Measurements from ENCODE around the gene OR10H3. TPM values are rescaled to one million over a fixed set of nuclear protein-coding genes. Genes with fewer than 3 reads are reported as not detected.

Gene OR10H3
- polyA plus RNA-seq (not detected in 3 replicates), polyA minus RNA-seq (not detected in 3 replicates)
- not detected for polyA plus RNA-seq (2011; ENCODE audit: low read depth)
- polyA plus RNA-seq (2011; cell fraction: cytosol; rRNA removed) = not detected in 2 replicates
- not detected in 2 replicates for polyA plus RNA-seq (2011; cell fraction: nucleus; rRNA removed)
- not detected in 2 replicates for polyA plus RNA-seq (2012; ENCODE audit: low replicate concordance)
- not detected for polyA minus RNA-seq (2011; cell fraction: cytosol; rRNA and poly(A)+ RNA removed)
- polyA minus RNA-seq (2011; cell fraction: nucleus; rRNA and poly(A)+ RNA removed) = not detected in 2 replicates

- H2AFZ ChIP-seq (ENCODE audit: control insufficient read depth, low read length) = no peak within 1 kb of the TSS
- no peak within 1 kb of the TSS for H3K9ac ChIP-seq (ENCODE audit: control insufficient read depth, extremely low read depth, insufficient read depth, low read length)
- dilution Hi-C loops (cut with MboI; ENCODE audit: extremely low pct_ligation_motif_present, low sequenced_read_pairs) = no loop called here
- no peak within 1 kb of the TSS for H3K4me3 ChIP-seq (ENCODE audit: control insufficient read depth in 2 of 3, extremely low read depth in 1 of 3, insufficient read depth in 2 of 3, low read depth in 1 of 3, low read length in 3 of 3)
- H3K27ac ChIP-seq (ENCODE audit: control insufficient read depth, insufficient read depth, low read length) = no peak within 1 kb of the TSS
- no peaks in the 10 kb centered on the region for H3K9me1 ChIP-seq (ENCODE audit: control insufficient read depth, extremely low read depth, insufficient read depth, low read length)
- H3K79me2 ChIP-seq (ENCODE audit: control insufficient read depth, insufficient read depth, low read length) = no peaks in the 10 kb centered on the region
- no peak for FAIRE-seq
- no peaks in the 10 kb centered on the region for H3K9me3 ChIP-seq (ENCODE audit: control insufficient read depth, low read depth, low read length)
- H3K4me2 ChIP-seq (ENCODE audit: control insufficient read depth, extremely low read depth, insufficient read depth, low read depth, low read length) = no peak within 1 kb of the TSS
- H3K27me3 ChIP-seq (ENCODE audit: control insufficient read depth, extremely low read depth, insufficient read depth, low read length) = no peaks in the 10 kb centered on the region
- no peaks in the 10 kb centered on the region for H3K4me1 ChIP-seq (ENCODE audit: control insufficient read depth, extremely low read depth, insufficient read depth, low read length)
- no peaks in the 10 kb centered on the region for H3K36me3 ChIP-seq (ENCODE audit: control insufficient read depth in 2 of 2, extremely low read depth in 1 of 2, insufficient read depth in 2 of 2, low read length in 2 of 2)
- no peaks in the 10 kb centered on the region for H4K20me1 ChIP-seq (ENCODE audit: control insufficient read depth, extremely low read depth, insufficient read depth, low read length)
- no peak for DNase-seq (ENCODE audit: low read depth, low spot score)
- TF ChIP-seq EZH2 (IDR thresholded peaks at IDR 0.05; ENCODE audit: low read length) = no peak
- no peak for TF ChIP-seq CTCF (optimal IDR thresholded peaks at IDR 0.05 in 1 of 3, IDR thresholded peaks at IDR 0.05 in 1 of 3, conservative IDR thresholded peaks at IDR 0.05 in 1 of 3; ENCODE audit: extremely low read depth in 1 of 3, insufficient read depth in 2 of 3, low read length in 3 of 3)
Measured at GRCh38 chr19:15737722-15738121, at the start of gene OR10H3. OR10H3 (plus strand) TSS chr19:15737985; CDS start chr19:15741393, 3,408 bp downstream.

- dilution Hi-C loops (cut with MboI; ENCODE audit: extremely low pct_ligation_motif_present, low sequenced_read_pairs) = no loop called here
Measured at GRCh38 chr19:15696654-15697194, 41.1 kb upstream of the OR10H3 start.

More at GRCh38 chr19:15696654-15697194, 41.1 kb upstream of the OR10H3 start:
- H3K27me3 ChIP-seq (ENCODE audit: control insufficient read depth, extremely low read depth, insufficient read depth, low read length) = no peaks in the 10 kb centered on the region
- H3K79me2 ChIP-seq (ENCODE audit: control insufficient read depth, insufficient read depth, low read length) = no peaks in the 10 kb centered on the region
- H3K36me3 ChIP-seq (ENCODE audit: control insufficient read depth in 2 of 2, extremely low read depth in 1 of 2, insufficient read depth in 2 of 2, low read length in 2 of 2) = no peaks in the 10 kb centered on the region
- TF ChIP-seq EZH2 (IDR thresholded peaks at IDR 0.05; ENCODE audit: low read length) = no peak
- no peaks in the 10 kb centered on the region for H3K9me1 ChIP-seq (ENCODE audit: control insufficient read depth, extremely low read depth, insufficient read depth, low read length)
- H4K20me1 ChIP-seq (ENCODE audit: control insufficient read depth, extremely low read depth, insufficient read depth, low read length) = no peaks in the 10 kb centered on the region
- FAIRE-seq (no peak), DNase-seq (ENCODE audit: low read depth, low spot score) (no peak)
- no peaks in the 10 kb centered on the region for H3K4me1 ChIP-seq (ENCODE audit: control insufficient read depth, extremely low read depth, insufficient read depth, low read length)
- no peaks in the 10 kb centered on the region for H3K9me3 ChIP-seq (ENCODE audit: control insufficient read depth, low read depth, low read length)
- no peak overlapping the region for H3K4me2 ChIP-seq (ENCODE audit: control insufficient read depth, extremely low read depth, insufficient read depth, low read depth, low read length)
- no peak overlapping the region for H3K4me3 ChIP-seq (ENCODE audit: control insufficient read depth in 2 of 3, extremely low read depth in 1 of 3, insufficient read depth in 2 of 3, low read depth in 1 of 3, low read length in 3 of 3)
- H2AFZ ChIP-seq (ENCODE audit: control insufficient read depth, low read length) = no peak overlapping the region
- no peak overlapping the region for H3K9ac ChIP-seq (ENCODE audit: control insufficient read depth, extremely low read depth, insufficient read depth, low read length)
- H3K27ac ChIP-seq (ENCODE audit: control insufficient read depth, insufficient read depth, low read length) = no peak overlapping the region

Data from keratinocyte (primary cell).